GM15510 (cell line): ENCODE results near the gene SLC39A5.

Experiments
- POLR2A ChIP-seq: IDR thresholded peaks from 3 replicates; pipeline ENCODE4 v1.6.1; 2011; ENCODE audit warnings: borderline replicate concordance; ENCODE audit not compliant: insufficient read length; ENCODE audit errors: extremely low read depth

The SLC39A5 gene

GRCh38 chr12:56229082-56229481, 769 bp upstream of the SLC39A5 start:
- no peak for TF ChIP-seq POLR2A

- no peak for TF ChIP-seq POLR2A
Measured at GRCh38 chr12:56230432-56231183, 757 bp downstream of the SLC39A5 start.

- TF ChIP-seq POLR2A, result no peak
Measured at GRCh38 chr12:56231184-56231582, 1.3 kb downstream of the SLC39A5 start.

- TF ChIP-seq POLR2A, result no peak
Measured at GRCh38 chr12:56234746-56235436, 5.0 kb downstream of the SLC39A5 start.

- no peak for TF ChIP-seq POLR2A
Measured at GRCh38 chr12:56236091-56236490, 6.2 kb downstream of the SLC39A5 start.

GRCh38 chr12:56236985-56237384, 7.1 kb downstream of the SLC39A5 start:
- TF ChIP-seq POLR2A, result no peak

GRCh38 chr12:56237552-56237951, 7.7 kb downstream of the SLC39A5 start:
- TF ChIP-seq POLR2A, result no peak

- TF ChIP-seq POLR2A, result no peak
Measured at GRCh38 chr12:56241424-56242303, 11.8 kb downstream of the SLC39A5 start.

GRCh38 chr12:56242986-56243385, 13.1 kb downstream of the SLC39A5 start:
- TF ChIP-seq POLR2A, result no peak

GRCh38 chr12:56243731-56244181, 13.9 kb downstream of the SLC39A5 start:
- TF ChIP-seq POLR2A, result no peak

GRCh38 chr12:56244494-56244893, 14.6 kb downstream of the SLC39A5 start:
- no peak for TF ChIP-seq POLR2A

- no peak for TF ChIP-seq POLR2A
Measured at GRCh38 chr12:56247923-56248322, 18.1 kb downstream of the SLC39A5 start.

- TF ChIP-seq POLR2A, result no peak
Measured at GRCh38 chr12:56248711-56249110, 18.9 kb downstream of the SLC39A5 start.

- no peak for TF ChIP-seq POLR2A
Measured at GRCh38 chr12:56252649-56253048, 22.8 kb downstream of the SLC39A5 start.

- no peak for TF ChIP-seq POLR2A
Measured at GRCh38 chr12:56253091-56253490, 23.2 kb downstream of the SLC39A5 start.

- no peak for TF ChIP-seq POLR2A
Measured at GRCh38 chr12:56255671-56256070, 25.8 kb downstream of the SLC39A5 start.

GRCh38 chr12:56256326-56256960, 26.6 kb downstream of the SLC39A5 start:
- TF ChIP-seq POLR2A, result no peak
